ENCODE data around the gene ZFHX3. TPM values are rescaled to one million over a fixed set of nuclear protein-coding genes. Genes with fewer than 3 reads are reported as not detected.

ZFHX3 gene
- total and polyA plus RNA-seq, 2 donors (not counting 1 experiment from before 2014, with no cell fraction given), result 4.7 to 7.3 TPM

GRCh38 chr16:72938795-72939164, 109.1 kb downstream of the ZFHX3 start:
- Histone ChIP-seq H2AFZ (ENCODE audit: low read length) (no peak overlapping the region), H3K9ac (ENCODE audit: insufficient read depth, low read length) (peak overlapping the region; percentile 60), H3K27ac (ENCODE audit: insufficient read depth, low read length) (peak overlapping the region; percentile 93), H3K9me3 (ENCODE audit: control insufficient read depth, insufficient read depth, low read depth, low read length) (no peaks in the 10 kb centered on the region), H3K4me3 (replicated peaks in 1 of 4; ENCODE audit: control extremely low read depth in 1 of 4, insufficient read depth in 1 of 4, low read depth in 3 of 4, low read length in 4 of 4) (peak overlapping the region; percentile 3 to 47 (median 28)), H3K36me3 (ENCODE audit: control insufficient read depth, insufficient read depth, low read length) (no peaks in the 10 kb centered on the region), H3K27me3 (ENCODE audit: control insufficient read depth, insufficient read depth, low read length) (no peaks in the 10 kb centered on the region), H3K4me1 (ENCODE audit: control insufficient read depth, extremely low read depth, insufficient read depth, low read length) (peaks cover 14% of the 10 kb centered on the region), H3K4me2 (ENCODE audit: extremely low read depth, insufficient read depth, low read length) (peak overlapping the region; percentile 81), H3K79me2 (ENCODE audit: control insufficient read depth, insufficient read depth, low read length) (peaks cover 56% of the 10 kb centered on the region), H4K20me1 (ENCODE audit: control insufficient read depth, extremely low read depth, insufficient read depth, low read length) (peaks cover 2% of the 10 kb centered on the region)
- TF ChIP-seq CTCF (conservative IDR thresholded peaks at IDR 0.05 in 1 of 2, IDR thresholded peaks at IDR 0.05 in 1 of 2; ENCODE audit: low read depth in 1 of 2, low read length in 2 of 2), result no peak
- no peak for TF ChIP-seq EZH2 (IDR thresholded peaks at IDR 0.05; ENCODE audit: low read length, missing control alignments)
- peak; percentile 88 to 94 for DNase-seq (ENCODE audit: low read depth in 2 of 2)

DNA sequence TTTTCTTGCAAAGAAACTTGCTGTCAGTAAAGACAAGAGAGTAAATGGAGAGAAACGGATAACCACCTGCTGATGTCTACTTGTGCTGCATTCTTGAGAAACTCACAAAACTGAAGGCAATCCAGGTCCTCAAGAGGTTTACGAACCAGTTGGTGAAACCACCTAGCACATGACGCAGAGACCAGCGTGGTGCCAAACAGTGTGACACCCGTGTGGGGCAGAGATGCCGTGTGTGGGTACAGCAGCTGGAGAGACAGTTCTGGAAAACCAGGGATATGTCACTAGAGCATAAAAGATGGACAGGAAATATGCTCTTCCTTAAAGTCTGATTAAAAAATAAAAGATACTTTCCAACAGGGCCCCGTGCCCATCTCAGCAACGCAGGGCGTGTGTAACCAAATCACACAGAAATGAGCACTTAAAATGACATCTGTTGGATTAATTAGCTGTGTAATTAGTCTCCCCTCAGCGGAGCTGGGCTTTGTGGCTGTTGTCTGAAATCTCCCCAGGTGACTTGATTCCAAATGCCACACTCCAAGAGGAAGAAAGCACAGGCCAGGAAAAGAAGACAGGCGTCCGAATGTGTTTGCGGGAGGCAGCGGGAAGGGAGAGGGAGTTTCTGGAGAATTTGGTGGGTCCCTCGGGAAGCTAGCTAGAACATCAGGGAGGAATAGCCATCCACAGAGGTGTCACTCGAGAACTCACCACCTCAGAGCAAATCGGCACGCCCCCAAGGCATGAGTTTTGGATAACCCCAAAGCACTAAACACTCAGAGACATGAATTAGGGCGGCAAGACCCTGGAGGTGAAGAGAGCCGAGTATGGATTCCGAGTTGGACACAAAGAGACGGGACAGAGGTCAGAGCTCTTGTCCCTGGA, 109.8 kb downstream of the ZFHX3 start:
- H3K79me2 ChIP-seq (ENCODE audit: control insufficient read depth, insufficient read depth, low read length), result peaks cover 54% of the 10 kb centered on the region
- no peaks in the 10 kb centered on the region for H3K9me3 ChIP-seq (ENCODE audit: control insufficient read depth, insufficient read depth, low read depth, low read length)
- TF ChIP-seq EZH2 (IDR thresholded peaks at IDR 0.05; ENCODE audit: low read length, missing control alignments), result no peak
- TF ChIP-seq CTCF (conservative IDR thresholded peaks at IDR 0.05 in 1 of 2, IDR thresholded peaks at IDR 0.05 in 1 of 2; ENCODE audit: low read depth in 1 of 2, low read length in 2 of 2), result no peak
- H4K20me1 ChIP-seq (ENCODE audit: control insufficient read depth, extremely low read depth, insufficient read depth, low read length), result peaks cover 2% of the 10 kb centered on the region
- H3K4me2 ChIP-seq (ENCODE audit: extremely low read depth, insufficient read depth, low read length), result peak overlapping the region; percentile 81
- peak overlapping the region; percentile 34 for H3K9ac ChIP-seq (ENCODE audit: insufficient read depth, low read length)
- DNase-seq (ENCODE audit: low read depth in 2 of 2), result no peak
- H3K27me3 ChIP-seq (ENCODE audit: control insufficient read depth, insufficient read depth, low read length), result no peaks in the 10 kb centered on the region
- peak overlapping the region in 3 of 4 experiments; percentile 4 to 47 (median 27) for H3K4me3 ChIP-seq (replicated peaks in 1 of 4; ENCODE audit: control extremely low read depth in 1 of 4, insufficient read depth in 1 of 4, low read depth in 3 of 4, low read length in 4 of 4)
- H2AFZ ChIP-seq (ENCODE audit: low read length), result no peak overlapping the region
- no peaks in the 10 kb centered on the region for H3K36me3 ChIP-seq (ENCODE audit: control insufficient read depth, insufficient read depth, low read length)
- H3K27ac ChIP-seq (ENCODE audit: insufficient read depth, low read length), result peak overlapping the region; percentile 93
- H3K4me1 ChIP-seq (ENCODE audit: control insufficient read depth, extremely low read depth, insufficient read depth, low read length), result peaks cover 14% of the 10 kb centered on the region

GRCh38 chr16:72937360-72937759, 110.6 kb downstream of the ZFHX3 start:
- Histone ChIP-seq H3K27ac (ENCODE audit: insufficient read depth, low read length) (no peak overlapping the region), H3K4me3 (replicated peaks in 1 of 4; ENCODE audit: control extremely low read depth in 1 of 4, insufficient read depth in 1 of 4, low read depth in 3 of 4, low read length in 4 of 4) (no peak overlapping the region), H3K9me3 (ENCODE audit: control insufficient read depth, insufficient read depth, low read depth, low read length) (no peaks in the 10 kb centered on the region), H3K9ac (ENCODE audit: insufficient read depth, low read length) (no peak overlapping the region), H3K36me3 (ENCODE audit: control insufficient read depth, insufficient read depth, low read length) (no peaks in the 10 kb centered on the region), H3K79me2 (ENCODE audit: control insufficient read depth, insufficient read depth, low read length) (peaks cover 57% of the 10 kb centered on the region), H3K27me3 (ENCODE audit: control insufficient read depth, insufficient read depth, low read length) (no peaks in the 10 kb centered on the region), H4K20me1 (ENCODE audit: control insufficient read depth, extremely low read depth, insufficient read depth, low read length) (peaks cover 2% of the 10 kb centered on the region), H2AFZ (ENCODE audit: low read length) (no peak overlapping the region), H3K4me2 (ENCODE audit: extremely low read depth, insufficient read depth, low read length) (no peak overlapping the region), H3K4me1 (ENCODE audit: control insufficient read depth, extremely low read depth, insufficient read depth, low read length) (peaks cover 18% of the 10 kb centered on the region)
- no peak for DNase-seq (ENCODE audit: low read depth in 2 of 2)
- TF ChIP-seq CTCF (conservative IDR thresholded peaks at IDR 0.05 in 1 of 2, IDR thresholded peaks at IDR 0.05 in 1 of 2; ENCODE audit: low read depth in 1 of 2, low read length in 2 of 2), result no peak

Measured in fibroblast of lung (primary cell).